ENCODE data around the gene CHI3L2. TPM values are rescaled to one million over a fixed set of nuclear protein-coding genes. Genes with fewer than 3 reads are reported as not detected.

CHI3L2 gene
- total and polyA plus RNA-seq, 9 donors: 0.91 to 17.0 (median 1.5) TPM; not detected in 1

- Histone ChIP-seq H3K4me3 (no peak overlapping the region), H3K4me1 (ENCODE audit: insufficient read depth) (no peaks in the 10 kb centered on the region), H3K27ac (no peak overlapping the region), H3K36me3 (no peaks in the 10 kb centered on the region), H3K27me3 (no peaks in the 10 kb centered on the region), H3K9me3 (no peaks in the 10 kb centered on the region)
- TF ChIP-seq POLR2A (IDR thresholded peaks at IDR 0.05) (no peak), EP300 (IDR thresholded peaks at IDR 0.05) (no peak)
- TF ChIP-seq, protein P1, sequence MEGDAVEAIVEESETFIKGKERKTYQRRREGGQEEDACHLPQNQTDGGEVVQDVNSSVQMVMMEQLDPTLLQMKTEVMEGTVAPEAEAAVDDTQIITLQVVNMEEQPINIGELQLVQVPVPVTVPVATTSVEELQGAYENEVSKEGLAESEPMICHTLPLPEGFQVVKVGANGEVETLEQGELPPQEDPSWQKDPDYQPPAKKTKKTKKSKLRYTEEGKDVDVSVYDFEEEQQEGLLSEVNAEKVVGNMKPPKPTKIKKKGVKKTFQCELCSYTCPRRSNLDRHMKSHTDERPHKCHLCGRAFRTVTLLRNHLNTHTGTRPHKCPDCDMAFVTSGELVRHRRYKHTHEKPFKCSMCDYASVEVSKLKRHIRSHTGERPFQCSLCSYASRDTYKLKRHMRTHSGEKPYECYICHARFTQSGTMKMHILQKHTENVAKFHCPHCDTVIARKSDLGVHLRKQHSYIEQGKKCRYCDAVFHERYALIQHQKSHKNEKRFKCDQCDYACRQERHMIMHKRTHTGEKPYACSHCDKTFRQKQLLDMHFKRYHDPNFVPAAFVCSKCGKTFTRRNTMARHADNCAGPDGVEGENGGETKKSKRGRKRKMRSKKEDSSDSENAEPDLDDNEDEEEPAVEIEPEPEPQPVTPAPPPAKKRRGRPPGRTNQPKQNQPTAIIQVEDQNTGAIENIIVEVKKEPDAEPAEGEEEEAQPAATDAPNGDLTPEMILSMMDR (IDR thresholded peaks at IDR 0.05): no peak
- intact Hi-C loops (cut with DNase I): no loop called here
- DNase-seq: no peak
Observed at GRCh38 chr1:111280267-111280666, 52.8 kb downstream of the CHI3L2 start.

- Histone ChIP-seq H3K9me3 (no peaks in the 10 kb centered on the region), H3K36me3 (no peaks in the 10 kb centered on the region), H3K27ac (no peak overlapping the region), H3K4me1 (ENCODE audit: insufficient read depth) (no peaks in the 10 kb centered on the region), H3K27me3 (no peaks in the 10 kb centered on the region), H3K4me3 (no peak overlapping the region)
- 69 to 77% (median 70%) methylated on average over 5 of the region's 5 CpGs for WGBS, 3 donors
- intact Hi-C loops (cut with DNase I): no loop called here
- TF ChIP-seq, protein P1 (IDR thresholded peaks at IDR 0.05): no peak
- TF ChIP-seq POLR2A (IDR thresholded peaks at IDR 0.05): no peak
- TF ChIP-seq EP300 (IDR thresholded peaks at IDR 0.05): no peak
- no peak for DNase-seq
Observed at GRCh38 chr1:111281411-111281810, 53.9 kb downstream of the CHI3L2 start.

- H3K4me1 ChIP-seq (ENCODE audit: insufficient read depth): no peaks in the 10 kb centered on the region
- intact Hi-C loops (cut with DNase I): no loop called here
- H3K27me3 ChIP-seq: no peaks in the 10 kb centered on the region
- no peak overlapping the region for H3K4me3 ChIP-seq
- no peak for DNase-seq
- H3K36me3 ChIP-seq: no peaks in the 10 kb centered on the region
- no peaks in the 10 kb centered on the region for H3K9me3 ChIP-seq
- TF ChIP-seq EP300 (IDR thresholded peaks at IDR 0.05) (no peak), POLR2A (IDR thresholded peaks at IDR 0.05) (no peak)
- TF ChIP-seq, protein P1 (IDR thresholded peaks at IDR 0.05): no peak
- H3K27ac ChIP-seq: no peak overlapping the region
Observed at GRCh38 chr1:111283838-111284237, 56.3 kb downstream of the CHI3L2 start.

GRCh38 chr1:111285879-111286278, 58.4 kb downstream of the CHI3L2 start:
- intact Hi-C loops (cut with DNase I): no loop called here
- Histone ChIP-seq H3K4me3 (no peak overlapping the region), H3K27ac (no peak overlapping the region), H3K36me3 (no peaks in the 10 kb centered on the region), H3K9me3 (no peaks in the 10 kb centered on the region), H3K4me1 (ENCODE audit: insufficient read depth) (no peaks in the 10 kb centered on the region), H3K27me3 (no peaks in the 10 kb centered on the region)
- no peak for DNase-seq
- TF ChIP-seq POLR2A (IDR thresholded peaks at IDR 0.05): no peak
- TF ChIP-seq, protein P1 (IDR thresholded peaks at IDR 0.05): no peak
- no peak for TF ChIP-seq EP300 (IDR thresholded peaks at IDR 0.05)
- WGBS, 3 donors: 70 to 78% (median 72%) methylated on average over 2 of the region's 2 CpGs

- no peaks in the 10 kb centered on the region for H3K9me3 ChIP-seq
- intact Hi-C loops (cut with DNase I): no loop called here
- TF ChIP-seq EP300 (IDR thresholded peaks at IDR 0.05) (no peak), POLR2A (IDR thresholded peaks at IDR 0.05) (no peak)
- TF ChIP-seq, protein P1 (IDR thresholded peaks at IDR 0.05): no peak
- no peak overlapping the region for H3K4me3 ChIP-seq
- WGBS, 3 donors: 0% methylated on average over 1 of the region's 1 CpG
- no peaks in the 10 kb centered on the region for H3K4me1 ChIP-seq (ENCODE audit: insufficient read depth)
- H3K27me3 ChIP-seq: no peaks in the 10 kb centered on the region
- no peak overlapping the region for H3K27ac ChIP-seq
- no peaks in the 10 kb centered on the region for H3K36me3 ChIP-seq
- DNase-seq: no peak
Observed at GRCh38 chr1:111286912-111287311, 59.4 kb downstream of the CHI3L2 start.
